GM12878 (cell line): ENCODE data around the gene SLC12A5. TPM values are rescaled to one million over a fixed set of nuclear protein-coding genes. Genes with fewer than 3 reads are reported as not detected.

Source experiments
- ATAC-seq: fragments of 200-7000 bp; cut with Tn5 transposase; 3 replicates; pipeline ENCODE4 v1.9.1; 2020; ENCODE audit warnings: mild to moderate bottlenecking, moderate library complexity
- BruUV-seq: library from RNA; stranded (reverse); fragments of 400-500 nt; replicated peaks from 2 replicates; lab custom pipeline; 2021; lab: Mats Ljungman, UMichigan
- CTCF ChIA-PET: fragments of 300-600 bp; sonication (Branson Sonifier 250); formaldehyde crosslinking; extraction: SDS; loops from one replicate; lab custom pipeline; 2021; ENCODE audit warnings: inconsistent platforms; lab: Yijun Ruan, JAX
- POLR2A ChIA-PET: fragments of 350-600 bp; formaldehyde crosslinking; extraction: SDS; loops from one replicate; lab custom pipeline; 2021; ENCODE audit warnings: inconsistent platforms; lab: Charles Lee
- RAD21 ChIA-PET: fragments of 300-600 bp; sonication (Branson Sonifier 250); formaldehyde crosslinking; loops from one replicate; lab custom pipeline; 2023; ENCODE audit warnings: antibody characterized with exemption; ENCODE audit not compliant: unreplicated experiment; lab: Charles Lee
- SMC1A ChIA-PET: fragments of 300-600 bp; sonication (Branson Sonifier 250); formaldehyde crosslinking; loops from one replicate; lab custom pipeline; 2023; ENCODE audit not compliant: unreplicated experiment, uncharacterized antibody; lab: Charles Lee
- DNase-seq: peaks from one replicate; pipeline ENCODE4 v3.0.0-alpha.2; 2011; ENCODE audit warnings: low read depth, low spot score
- FAIRE-seq: peaks from 3 replicates; lab custom pipeline; 2011; peaks lifted over from hg19 to GRCh38; lab: Jason Lieb, UNC
- H2AFZ ChIP-seq: 2 replicates; pipeline ENCODE4 v1.6.0; 2011; ENCODE audit warnings: low read depth, low read length, control low read depth; ENCODE audit not compliant: control insufficient read depth
- H3K27ac ChIP-seq: 2 replicates; pipeline ENCODE4 v1.5.1; 2011; ENCODE audit warnings: control low read depth; ENCODE audit not compliant: control insufficient read depth, insufficient read depth
- H3K27me3 ChIP-seq, 2 experiments: replicated peaks in 1 of 2; 2 replicates each; pipeline versions ENCODE4 v1.6.0 to v1.6.1; 2011; ENCODE audit warnings: low read length in 1 of 2; ENCODE audit not compliant: control insufficient read depth in 2 of 2, insufficient read depth in 2 of 2
- H3K36me3 ChIP-seq, 2 experiments: 2 replicates each; pipeline ENCODE4 v1.5.1; 2011; ENCODE audit warnings: low read length in 1 of 2; ENCODE audit not compliant: control insufficient read depth in 2 of 2, insufficient read depth in 2 of 2
- H3K4me1 ChIP-seq: 2 replicates; pipeline ENCODE4 v1.6.1; 2011; ENCODE audit warnings: mild to moderate bottlenecking, low read length, moderate library complexity, mixed read lengths; ENCODE audit not compliant: control insufficient read depth, insufficient read depth
- H3K4me2 ChIP-seq: 2 replicates; pipeline ENCODE4 v1.6.0; 2011; ENCODE audit warnings: control low read depth; ENCODE audit not compliant: control insufficient read depth, insufficient read depth
- H3K4me3 ChIP-seq: fragments of 200-600 bp; sonication (generic); 2 replicates; pipeline ENCODE4 v1.5.1; 2016
- H3K79me2 ChIP-seq: 2 replicates; pipeline ENCODE4 v1.6.0; 2011; ENCODE audit warnings: low read length; ENCODE audit not compliant: control insufficient read depth, insufficient read depth
- H3K9ac ChIP-seq: 2 replicates; pipeline ENCODE4 v1.8.0; 2011; ENCODE audit warnings: low read length, control low read depth, mixed read lengths; ENCODE audit not compliant: control insufficient read depth, insufficient read depth
- H3K9me3 ChIP-seq: replicated peaks from 3 replicates; pipeline ENCODE4 v1.5.1; 2011; ENCODE audit warnings: mild to moderate bottlenecking, low read length; ENCODE audit not compliant: control insufficient read depth, insufficient read depth
- H4K20me1 ChIP-seq: 2 replicates; pipeline ENCODE4 v1.6.0; 2011; ENCODE audit not compliant: control insufficient read depth, insufficient read depth
- ESRRA ChIP-seq: IDR thresholded peaks from 2 replicates; pipeline ENCODE4 v1.6.1; 2012; ENCODE audit warnings: mild to moderate bottlenecking, low read length, improper control_type of control experiment
- IKZF1 ChIP-seq: fragments of 450-650 bp; conservative IDR thresholded peaks from 2 replicates; pipeline ENCODE4 v1.6.1; 2017; ENCODE audit warnings: antibody characterized with exemption, mild to moderate bottlenecking
- MEF2A ChIP-seq: IDR thresholded peaks from 2 replicates; pipeline ENCODE4 v1.6.1; 2011; ENCODE audit warnings: low read depth, mild to moderate bottlenecking, low read length, moderate library complexity; ENCODE audit not compliant: insufficient read depth
- MYC ChIP-seq: IDR thresholded peaks from 2 replicates; pipeline ENCODE4 v1.6.1; 2011; ENCODE audit warnings: mild to moderate bottlenecking, low read length, moderate library complexity, inconsistent platforms; ENCODE audit not compliant: insufficient read depth, insufficient replicate concordance, insufficient read length, severe bottlenecking
- NFXL1 ChIP-seq: fragments of 450-650 bp; IDR thresholded peaks from 2 replicates; pipeline ENCODE4 v1.6.1; 2017; ENCODE audit warnings: antibody characterized with exemption, mild to moderate bottlenecking, borderline replicate concordance
- PAX8 ChIP-seq: fragments of 450-650 bp; IDR thresholded peaks from 2 replicates; pipeline ENCODE4 v1.6.1; 2017; ENCODE audit warnings: mild to moderate bottlenecking, moderate library complexity
- RAD51 ChIP-seq: fragments of 450-650 bp; IDR thresholded peaks from 2 replicates; pipeline ENCODE4 v1.6.1; 2016; ENCODE audit warnings: moderate library complexity, mild to moderate bottlenecking, inconsistent platforms
- SREBF1 ChIP-seq: IDR thresholded peaks from 2 replicates; pipeline ENCODE4 v1.6.1; 2012; ENCODE audit warnings: mild to moderate bottlenecking, low read length
- ZNF24 ChIP-seq: fragments of 450-650 bp; IDR thresholded peaks from 2 replicates; pipeline ENCODE4 v1.6.1; 2017; ENCODE audit warnings: antibody characterized with exemption, mild to moderate bottlenecking
- WGBS: methylation state at CpG from one replicate; pipeline ENCODE4 v1.1.6; 2016; ENCODE audit warnings: low lambda C conversion rate; ENCODE audit not compliant: insufficient replicate concordance, insufficient coverage; ENCODE audit errors: missing lambda C conversion rate; 5-methylcytosine and 5-hydroxymethylcytosine counted together
- in situ Hi-C: fragments of 300-500 bp; cut with MboI; formaldehyde crosslinking; loops from 9 replicates; pipeline ENCODE4 v1.14.3; 2018; ENCODE audit warnings: mixed read lengths
- intact Hi-C: fragments of 100-400 bp; cut with micrococcal nuclease; formaldehyde crosslinking; loops from one replicate; pipeline ENCODE4 v1.14.2; 2022; ENCODE audit not compliant: unreplicated experiment
- polyA plus RNA-seq, 11 experiments: library from polyadenylated mRNA; depleted of rRNA in 4 of 11; unstranded in 6 of 11; stranded (reverse) in 5 of 11; fragments of >200 nt; fragmentation: Nextera tagmentation in 4 of 11; fragmentation: Illumina TruSeq in 1 of 11; extraction: Ambion mirVana in 4 of 11; extraction: Trizol in 1 of 11; gene quantifications; 1 replicate in 1 of 11; 2 replicates in 10 of 11; pipeline versions ENCODE4 v1.2.1 to v1.2.3, GENCODE V29; 2011 to 2016; ENCODE audit warnings: inconsistent platforms in 2 of 11, missing spikeins in 2 of 11, low read depth in 1 of 11
- total RNA-seq, 4 experiments: library from RNA; depleted of rRNA in 3 of 4; stranded (reverse); fragments of >200 nt in 3 of 4; fragmentation: Illumina TruSeq in 1 of 4; extraction: Trizol in 1 of 4; gene quantifications; 2 replicates each; pipeline versions ENCODE4 v1.2.1 to v1.2.3, GENCODE V29; 2013 to 2021

The SLC12A5 gene
- total and polyA plus RNA-seq, 10 of the 15 experiments (the other 5 are each of a cell fraction or from before 2014, with no cell fraction given), result 0.26 to 2.7 (median 1.2) TPM

GRCh38 chr20:46083531-46084061, 54.6 kb downstream of the SLC12A5 start:
- H3K79me2 ChIP-seq, result peaks cover 80% of the 10 kb centered on the region
- H3K9me3 ChIP-seq, result no peaks in the 10 kb centered on the region
- H3K9ac ChIP-seq, result no peak overlapping the region
- H3K4me3 ChIP-seq, result no peak overlapping the region
- SMC1A ChIA-PET, result no interaction called here
- H3K36me3 ChIP-seq, result peaks cover 4 to 6% of the 10 kb centered on the region in 2 experiments
- TF ChIP-seq PAX8 (no peak), IKZF1 (no peak), MYC (no peak), RAD51 (no peak), ZNF24 (no peak), NFXL1 (no peak), ESRRA (no peak), MEF2A (no peak), SREBF1 (no peak)
- ATAC-seq, result no peak
- H3K4me1 ChIP-seq, result no peaks in the 10 kb centered on the region
- intact Hi-C loops (no loop called here), in situ Hi-C loops (no loop called here)
- POLR2A ChIA-PET, result interaction anchor here (1.4 kb wide), 1 partner anchor 37 kb away, joined by 3 read pairs; no protein-coding TSS in a partner anchor
- FAIRE-seq, result no peak
- H3K4me2 ChIP-seq, result no peak overlapping the region
- BruUV-seq, result no TSS peak
- CTCF ChIA-PET, result interaction anchor here (0.9 to 1.7 kb wide), 4 partner anchors 24 to 70 kb away, joined by 3 to 7 read pairs (median 4); no protein-coding TSS in a partner anchor
- H3K27ac ChIP-seq, result no peak overlapping the region
- no peak overlapping the region for H2AFZ ChIP-seq
- RAD21 ChIA-PET, result interaction anchor here (1.8 kb wide), 1 partner anchor 150 kb away, joined by 4 read pairs; no protein-coding TSS in a partner anchor
- no peak for DNase-seq
- H3K27me3 ChIP-seq, result no peaks in the 10 kb centered on the region
- 100% methylated on average over 1 of the region's 1 CpG for WGBS
- peaks cover 6% of the 10 kb centered on the region for H4K20me1 ChIP-seq
